Stimulated activated CD4-positive, alpha-beta T cell treated with anti-CD3 and anti-CD28 coated beads, TNF-alpha, amount 100 ng/mL, for 4 hours (primary cell): Measurements from ENCODE around the gene TLE2.
"Not testable (repeated sequence)": the region's sequence is repeated elsewhere in the genome, so short reads cannot be mapped to it uniquely, and the experiment has no call there.

Source experiments
- DNase-seq, 3 experiments: peaks; one replicate each; pipeline ENCODE4 v3.0.0-alpha.2; 2020; ENCODE audit warnings: low read depth in 3 of 3

TLE2 gene

GRCh38 chr19:3056417-3057088 lies 27.5 kb upstream of the TLE2 start:
- no peak for DNase-seq

GRCh38 chr19:3055741-3056416 lies 26.8 kb upstream of the TLE2 start:
- no peak for DNase-seq

GRCh38 chr19:3054972-3055740 lies 26.1 kb upstream of the TLE2 start:
- DNase-seq, result no peak

- DNase-seq, result no peak
Observed at GRCh38 chr19:3054265-3054971, 25.3 kb upstream of the TLE2 start.

GRCh38 chr19:3053780-3054179 lies 24.7 kb upstream of the TLE2 start:
- no peak for DNase-seq

GRCh38 chr19:3053218-3053621 lies 24.1 kb upstream of the TLE2 start:
- DNase-seq, result no peak

- DNase-seq, result not testable (repeated sequence)
Observed at GRCh38 chr19:3050016-3050415, 20.9 kb upstream of the TLE2 start.

- no peak for DNase-seq
Observed at GRCh38 chr19:3049089-3049488, 20.0 kb upstream of the TLE2 start.

- DNase-seq, result no peak
Observed at GRCh38 chr19:3048190-3048533, 19.1 kb upstream of the TLE2 start.

- DNase-seq, result peak in 2 of 3 experiments; percentile 42 to 57
Observed at GRCh38 chr19:3047496-3048189, 18.6 kb upstream of the TLE2 start.

- no peak for DNase-seq
Observed at GRCh38 chr19:3046698-3047495, 17.8 kb upstream of the TLE2 start.

GRCh38 chr19:3045885-3046697 lies 17.0 kb upstream of the TLE2 start:
- no peak for DNase-seq

GRCh38 chr19:3045191-3045590 lies 16.1 kb upstream of the TLE2 start:
- DNase-seq, result no peak

- no peak for DNase-seq
Observed at GRCh38 chr19:3042621-3043267, 13.7 kb upstream of the TLE2 start.

- no peak for DNase-seq
Observed at GRCh38 chr19:3041761-3042620, 12.9 kb upstream of the TLE2 start.

GRCh38 chr19:3041327-3041726 lies 12.2 kb upstream of the TLE2 start:
- DNase-seq, result no peak

GRCh38 chr19:3039641-3040077 lies 10.6 kb upstream of the TLE2 start:
- no peak for DNase-seq

GRCh38 chr19:3039125-3039524 lies 10.0 kb upstream of the TLE2 start:
- no peak for DNase-seq
